Activated CD4-positive, alpha-beta memory T cell treated with anti-CD3 and anti-CD28 coated beads, Interleukin-2, amount 10 ng/mL, durations not matched to agents 7 days and 5 days (primary cell): ENCODE data around the gene STK38L. TPM values are rescaled to one million over a fixed set of nuclear protein-coding genes. Genes with fewer than 3 reads are reported as not detected.

ENCODE experiments used
- CTCF ChIA-PET: fragments of 350-600 bp; sonication (Branson Sonifier 250); formaldehyde crosslinking; loops from one replicate; lab custom pipeline; 2021; ENCODE audit warnings: antibody characterized with exemption, inconsistent platforms; lab: Charles Lee
- POLR2A ChIA-PET: fragments of 350-600 bp; sonication (Branson Sonifier 250); formaldehyde crosslinking; loops from one replicate; lab custom pipeline; 2021; ENCODE audit warnings: antibody characterized with exemption; lab: Charles Lee
- DNase-seq: peaks from one replicate; pipeline ENCODE4 v3.0.0-alpha.2; 2020
- H3K27ac Mint-ChIP-seq: one replicate; pipeline ENCODE4 v1.8.0; 2021; ENCODE audit warnings: mild to moderate bottlenecking, mixed read lengths
- H3K27me3 Mint-ChIP-seq: one replicate; pipeline ENCODE4 v1.8.0; 2021; ENCODE audit warnings: mixed read lengths
- H3K36me3 Mint-ChIP-seq: one replicate; pipeline ENCODE4 v1.8.0; 2021; ENCODE audit warnings: low read depth, mixed read lengths
- H3K4me1 Mint-ChIP-seq: one replicate; pipeline ENCODE4 v1.8.0; 2021; ENCODE audit warnings: mixed read lengths
- H3K4me3 Mint-ChIP-seq: one replicate; pipeline ENCODE4 v1.8.0; 2021; ENCODE audit warnings: mild to moderate bottlenecking, mixed read lengths
- H3K9me3 Mint-ChIP-seq: one replicate; pipeline ENCODE4 v1.8.0; 2021; ENCODE audit warnings: mixed read lengths
- total RNA-seq, 2 experiments: library from RNA; stranded (reverse); gene quantifications; one replicate each; pipeline ENCODE4 v1.2.3, GENCODE V29; 2021

The STK38L gene
- total RNA-seq, 2 experiments from 2014 or later = 19.1 to 25.8 TPM

GRCh38 chr12:27270148-27270547 is 26.1 kb downstream of the STK38L start:
- POLR2A ChIA-PET = no interaction called here
- H3K27me3 Mint-ChIP-seq = no peaks in the 10 kb centered on the region
- H3K9me3 Mint-ChIP-seq = peaks cover 10% of the 10 kb centered on the region
- CTCF ChIA-PET = no interaction called here
- H3K27ac Mint-ChIP-seq = no peak overlapping the region
- no peak overlapping the region for H3K4me3 Mint-ChIP-seq
- H3K36me3 Mint-ChIP-seq = peaks cover 14% of the 10 kb centered on the region
- no peak for DNase-seq
- no peaks in the 10 kb centered on the region for H3K4me1 Mint-ChIP-seq

DNA sequence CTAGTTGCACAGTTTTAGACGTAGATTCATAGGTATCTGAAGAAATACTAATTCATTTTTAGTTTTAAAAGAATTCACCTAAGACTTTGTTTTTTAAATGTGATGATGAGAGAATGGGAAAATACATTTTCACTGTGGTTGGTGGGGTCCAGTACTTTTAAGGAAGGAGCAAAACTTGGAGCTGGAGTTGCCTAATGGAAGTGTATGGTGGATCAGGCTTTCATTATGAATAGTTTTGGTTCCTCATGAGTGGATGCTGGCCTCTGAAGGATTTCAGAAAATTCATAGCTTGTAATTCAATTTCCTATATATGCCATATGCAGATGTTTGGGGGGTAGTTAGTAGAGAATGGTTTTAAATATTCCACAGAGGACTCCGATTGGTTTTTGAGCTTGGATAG is 27.1 kb downstream of the STK38L start:
- ChIA-PET POLR2A (interaction anchor here (1.2 kb wide), 1 partner anchor 248 kb away, joined by 3 read pairs; the partner anchor contains the start of gene MED21), CTCF (interaction anchor here (1.3 kb wide), 1 partner anchor 18 kb away, joined by 3 read pairs; no protein-coding TSS in a partner anchor)
- no peak for DNase-seq
- Mint-ChIP-seq H3K4me3 (no peak overlapping the region), H3K9me3 (peaks cover 10% of the 10 kb centered on the region), H3K27ac (no peak overlapping the region), H3K36me3 (peaks cover 14% of the 10 kb centered on the region), H3K4me1 (no peaks in the 10 kb centered on the region), H3K27me3 (no peaks in the 10 kb centered on the region)

DNA sequence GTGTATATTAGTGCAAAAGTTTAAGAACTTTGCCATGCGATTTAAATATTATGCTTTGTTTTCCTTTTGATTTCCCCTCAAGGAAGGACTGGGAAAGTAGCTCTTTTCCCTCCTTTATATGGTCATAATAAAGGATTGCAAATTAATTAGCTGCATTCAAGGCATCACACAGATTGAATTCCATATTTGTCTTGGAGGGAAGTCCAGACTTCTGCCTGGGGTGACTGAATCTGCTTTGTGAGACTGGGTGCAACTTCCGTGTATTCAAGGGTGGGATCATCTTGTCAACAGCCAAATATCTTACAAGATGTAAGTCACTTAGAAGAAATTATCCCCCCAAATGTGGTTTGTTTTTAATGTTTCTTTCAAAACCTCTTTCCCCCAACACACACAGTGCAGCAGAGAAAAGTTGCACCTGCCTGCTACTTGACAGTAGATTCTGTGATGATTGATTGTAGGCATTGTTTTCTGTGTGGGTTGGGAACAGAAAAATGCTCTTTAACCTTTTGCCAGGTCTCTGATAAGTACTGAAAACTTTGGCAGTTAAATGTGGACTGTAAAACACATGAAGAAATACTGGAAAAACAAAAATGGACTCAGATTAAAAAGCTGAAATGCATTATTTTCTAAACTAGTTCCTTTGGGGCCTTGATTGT is 28.4 kb downstream of the STK38L start:
- no peak overlapping the region for H3K4me3 Mint-ChIP-seq
- H3K27ac Mint-ChIP-seq = no peak overlapping the region
- H3K27me3 Mint-ChIP-seq = no peaks in the 10 kb centered on the region
- POLR2A ChIA-PET = no interaction called here
- peaks cover 7% of the 10 kb centered on the region for H3K9me3 Mint-ChIP-seq
- CTCF ChIA-PET = no interaction called here
- peaks cover 6% of the 10 kb centered on the region for H3K36me3 Mint-ChIP-seq
- H3K4me1 Mint-ChIP-seq = peaks cover 3% of the 10 kb centered on the region
- no peak for DNase-seq

- ChIA-PET CTCF (no interaction called here), POLR2A (no interaction called here)
- Mint-ChIP-seq H3K4me3 (no peak overlapping the region), H3K27me3 (no peaks in the 10 kb centered on the region), H3K9me3 (peaks cover 1% of the 10 kb centered on the region), H3K4me1 (peaks cover 7% of the 10 kb centered on the region), H3K27ac (no peak overlapping the region), H3K36me3 (peaks cover 2% of the 10 kb centered on the region)
- no peak for DNase-seq
Observed at GRCh38 chr12:27273114-27273513, 29.0 kb downstream of the STK38L start.

DNA sequence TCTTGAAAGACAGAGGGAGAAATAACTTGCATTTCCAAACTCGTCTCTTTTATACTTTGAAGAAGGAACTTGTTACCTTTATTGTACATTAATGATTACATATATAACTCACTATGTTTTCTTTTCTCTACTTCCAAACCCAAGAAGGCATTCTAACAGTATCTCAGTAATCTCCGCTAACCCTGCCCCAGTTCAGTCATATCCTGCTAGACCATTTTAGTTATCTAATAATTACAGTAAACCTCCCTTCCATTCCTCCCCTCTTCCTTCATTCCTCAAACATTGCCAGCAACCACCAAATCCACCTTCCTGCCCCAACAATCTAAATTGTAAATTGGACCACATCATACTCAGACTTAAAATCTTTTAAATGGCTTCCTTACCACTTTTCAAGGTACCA is 30.6 kb downstream of the STK38L start:
- Mint-ChIP-seq H3K4me1 (peaks cover 11% of the 10 kb centered on the region), H3K4me3 (no peak overlapping the region), H3K27ac (no peak overlapping the region), H3K36me3 (no peaks in the 10 kb centered on the region), H3K27me3 (no peaks in the 10 kb centered on the region), H3K9me3 (no peaks in the 10 kb centered on the region)
- ChIA-PET CTCF (no interaction called here), POLR2A (no interaction called here)
- no peak for DNase-seq

GRCh38 chr12:27276275-27276674 is 32.2 kb downstream of the STK38L start:
- Mint-ChIP-seq H3K36me3 (no peaks in the 10 kb centered on the region), H3K4me1 (peaks cover 11% of the 10 kb centered on the region), H3K4me3 (no peak overlapping the region), H3K27me3 (no peaks in the 10 kb centered on the region), H3K9me3 (no peaks in the 10 kb centered on the region), H3K27ac (no peak overlapping the region)
- DNase-seq = no peak
- ChIA-PET CTCF (no interaction called here), POLR2A (no interaction called here)

DNA sequence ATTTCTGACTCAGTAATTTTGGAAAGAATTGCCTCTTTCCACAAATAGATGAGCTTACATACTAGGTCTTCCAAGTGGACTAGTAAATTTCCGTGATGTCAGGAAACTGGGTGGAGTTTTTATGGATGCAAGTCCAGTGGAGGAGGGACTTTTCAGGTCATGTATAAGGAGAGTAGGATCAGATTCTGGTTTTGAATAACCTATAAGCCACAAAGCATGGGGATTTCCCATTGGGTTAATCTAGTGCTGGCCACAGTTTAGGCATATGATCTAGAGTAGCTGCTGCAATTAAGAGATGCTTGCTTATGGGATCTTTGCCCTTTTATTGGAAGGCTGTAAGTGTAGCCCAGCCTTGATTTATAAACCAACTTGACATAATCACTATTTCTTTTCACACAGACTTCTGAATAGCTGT is 33.8 kb downstream of the STK38L start:
- ChIA-PET POLR2A (no interaction called here), CTCF (no interaction called here)
- H3K4me1 Mint-ChIP-seq = peaks cover 11% of the 10 kb centered on the region
- DNase-seq = no peak
- no peaks in the 10 kb centered on the region for H3K27me3 Mint-ChIP-seq
- H3K27ac Mint-ChIP-seq = no peak overlapping the region
- H3K4me3 Mint-ChIP-seq = no peak overlapping the region
- no peaks in the 10 kb centered on the region for H3K9me3 Mint-ChIP-seq
- no peaks in the 10 kb centered on the region for H3K36me3 Mint-ChIP-seq

- ChIA-PET CTCF (interaction anchor here (0.7 to 1.7 kb wide), 3 partner anchors 19 to 266 kb away, joined by 3 to 5 read pairs (median 5); partner anchors contain the start of gene TM7SF3), POLR2A (no interaction called here)
- DNase-seq = no peak
- H3K4me3 Mint-ChIP-seq = no peak overlapping the region
- no peaks in the 10 kb centered on the region for H3K36me3 Mint-ChIP-seq
- H3K27me3 Mint-ChIP-seq = no peaks in the 10 kb centered on the region
- peaks cover 11% of the 10 kb centered on the region for H3K4me1 Mint-ChIP-seq
- no peaks in the 10 kb centered on the region for H3K9me3 Mint-ChIP-seq
- no peak overlapping the region for H3K27ac Mint-ChIP-seq
Observed at GRCh38 chr12:27279826-27280225, 35.7 kb downstream of the STK38L start.

DNA sequence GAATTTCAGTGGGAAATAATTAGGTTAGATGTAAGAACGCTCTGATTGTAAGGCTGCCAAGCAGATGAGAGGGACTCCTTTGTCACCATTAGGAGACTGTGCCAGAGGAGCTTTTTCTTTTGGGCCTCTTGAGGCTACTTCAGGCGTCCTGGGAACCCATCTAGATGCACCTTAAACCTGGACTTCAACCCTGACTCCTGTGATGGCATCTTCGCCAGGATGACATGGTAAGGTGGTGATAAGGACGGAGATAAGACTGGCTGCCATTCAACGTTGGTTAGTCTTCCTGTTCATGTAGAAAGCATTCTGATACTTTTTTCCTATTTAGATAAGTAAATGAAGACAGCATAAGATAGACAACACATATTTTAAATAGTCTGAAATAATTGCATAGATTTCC is 36.3 kb downstream of the STK38L start:
- Mint-ChIP-seq H3K9me3 (no peaks in the 10 kb centered on the region), H3K4me3 (no peak overlapping the region), H3K27me3 (no peaks in the 10 kb centered on the region), H3K36me3 (no peaks in the 10 kb centered on the region), H3K4me1 (peaks cover 11% of the 10 kb centered on the region), H3K27ac (no peak overlapping the region)
- DNase-seq = no peak
- CTCF ChIA-PET = interaction anchor here (1.7 kb wide), 1 partner anchor 26 kb away, joined by 5 read pairs; no protein-coding TSS in a partner anchor
- POLR2A ChIA-PET = no interaction called here

DNA sequence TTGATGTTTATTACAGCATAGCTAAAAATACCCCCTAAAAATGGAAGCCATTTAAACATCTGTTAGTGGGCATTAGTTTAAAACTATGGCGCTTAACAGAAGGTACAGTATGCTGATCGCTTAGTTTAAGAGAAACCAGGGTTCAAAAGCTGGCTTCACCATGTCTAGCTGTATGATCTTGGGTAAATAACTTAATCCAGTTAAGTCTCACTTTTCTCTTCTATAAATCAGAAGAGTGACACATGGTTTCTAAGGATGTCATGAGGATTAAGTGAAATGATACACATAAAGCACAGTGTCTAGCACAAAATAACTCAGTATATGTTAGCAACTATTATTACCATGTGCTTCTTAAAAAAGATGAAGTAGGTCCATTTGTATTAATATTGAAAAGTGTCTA is 38.7 kb downstream of the STK38L start:
- ChIA-PET CTCF (interaction anchor here (1.0 kb wide), 1 partner anchor 265 kb away, joined by 3 read pairs; no protein-coding TSS in a partner anchor), POLR2A (no interaction called here)
- H3K4me1 Mint-ChIP-seq = peaks cover 7% of the 10 kb centered on the region
- H3K27me3 Mint-ChIP-seq = no peaks in the 10 kb centered on the region
- DNase-seq = no peak
- no peak overlapping the region for H3K27ac Mint-ChIP-seq
- no peaks in the 10 kb centered on the region for H3K36me3 Mint-ChIP-seq
- H3K4me3 Mint-ChIP-seq = no peak overlapping the region
- no peaks in the 10 kb centered on the region for H3K9me3 Mint-ChIP-seq

GRCh38 chr12:27284021-27284420 is 39.9 kb downstream of the STK38L start:
- Mint-ChIP-seq H3K4me1 (no peaks in the 10 kb centered on the region), H3K9me3 (no peaks in the 10 kb centered on the region), H3K4me3 (no peak overlapping the region), H3K27ac (no peak overlapping the region), H3K36me3 (no peaks in the 10 kb centered on the region), H3K27me3 (no peaks in the 10 kb centered on the region)
- no peak for DNase-seq
- CTCF ChIA-PET = no interaction called here
- POLR2A ChIA-PET = interaction anchor here (0.5 kb wide), 1 partner anchor 228 kb away, joined by 3 read pairs; no protein-coding TSS in a partner anchor

DNA sequence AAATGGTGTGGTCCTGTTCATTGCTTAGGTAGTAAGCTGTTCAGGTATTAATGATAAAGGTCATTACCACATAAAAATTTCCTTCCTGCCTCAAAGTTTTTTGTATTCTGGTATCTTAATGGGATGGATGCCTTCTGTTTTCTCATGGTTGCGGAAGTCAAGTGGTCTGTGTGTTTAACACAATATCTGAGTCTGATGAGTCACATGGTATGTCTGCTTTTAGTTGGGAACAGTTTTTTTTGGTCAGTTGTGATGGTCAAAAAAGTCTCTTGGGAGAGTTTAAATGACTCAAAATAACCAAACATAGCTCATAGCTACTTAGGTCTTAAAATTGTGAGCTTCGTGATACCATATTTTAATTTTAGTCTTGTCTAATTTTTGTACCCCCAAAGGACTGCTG is 40.7 kb downstream of the STK38L start:
- ChIA-PET POLR2A (interaction anchor here (0.5 to 1.5 kb wide), 2 partner anchors 16 to 229 kb away, joined by 3 read pairs; no protein-coding TSS in a partner anchor), CTCF (interaction anchor here (1.2 kb wide), 1 partner anchor 261 kb away, joined by 3 read pairs; no protein-coding TSS in a partner anchor)
- no peaks in the 10 kb centered on the region for H3K4me1 Mint-ChIP-seq
- no peak overlapping the region for H3K27ac Mint-ChIP-seq
- no peaks in the 10 kb centered on the region for H3K9me3 Mint-ChIP-seq
- no peak for DNase-seq
- H3K4me3 Mint-ChIP-seq = no peak overlapping the region
- H3K27me3 Mint-ChIP-seq = no peaks in the 10 kb centered on the region
- no peaks in the 10 kb centered on the region for H3K36me3 Mint-ChIP-seq

DNA sequence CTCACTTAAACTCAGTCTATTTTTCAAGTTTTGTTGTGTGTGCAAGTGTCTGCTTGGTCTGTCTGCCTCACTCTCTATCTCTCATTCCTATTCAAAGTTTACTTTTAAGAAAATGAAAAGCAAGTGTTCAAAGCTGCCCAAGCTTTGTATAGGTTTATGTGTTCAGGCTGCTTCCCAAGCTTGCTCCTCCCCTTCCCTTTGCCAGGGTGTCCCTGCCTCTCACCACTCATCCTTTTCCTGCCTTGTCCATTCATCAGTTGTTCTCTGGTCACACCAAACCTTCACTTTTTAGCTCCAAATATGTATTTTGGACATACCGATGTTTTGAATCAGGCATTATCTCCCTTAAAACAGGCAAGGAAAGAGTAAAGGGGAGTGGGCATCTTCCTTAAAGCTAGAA is 41.3 kb downstream of the STK38L start:
- no peak for DNase-seq
- H3K4me3 Mint-ChIP-seq = no peak overlapping the region
- H3K27me3 Mint-ChIP-seq = no peaks in the 10 kb centered on the region
- H3K9me3 Mint-ChIP-seq = no peaks in the 10 kb centered on the region
- no peaks in the 10 kb centered on the region for H3K36me3 Mint-ChIP-seq
- ChIA-PET POLR2A (interaction anchor here (1.5 kb wide), 1 partner anchor 15 kb away, joined by 3 read pairs; no protein-coding TSS in a partner anchor), CTCF (interaction anchor here (0.9 to 1.2 kb wide), 2 partner anchors 21 to 262 kb away, joined by 3 read pairs; no protein-coding TSS in a partner anchor)
- H3K27ac Mint-ChIP-seq = no peak overlapping the region
- no peaks in the 10 kb centered on the region for H3K4me1 Mint-ChIP-seq
